Psoas muscle (tissue), 8 donors: ENCODE measurements around the gene COMP. TPM values are rescaled to one million over a fixed set of nuclear protein-coding genes. Genes with fewer than 3 reads are reported as not detected.

Source experiments
- ATAC-seq, 4 donors: fragments of 200-7000 bp; cut with Tn5 transposase; one replicate each; pipeline ENCODE4 v1.9.1; 2020; ENCODE audit warnings: moderate library complexity in 3 of 4, mild to moderate bottlenecking in 2 of 4
- DNase-seq, 2 donors: peaks; one replicate each; pipeline ENCODE4 v3.0.0-alpha.2; 2020
- H3K27ac ChIP-seq: fragments of 200-600 bp; one replicate; pipeline ENCODE4 v1.8.0; 2022
- H3K27me3 ChIP-seq, 3 donors: fragments of 200-600 bp in 1 of 3; one replicate each; pipeline versions ENCODE4 v1.6.1 to v1.8.0; 2013 to 2022; ENCODE audit warnings: low read length in 2 of 3, mild to moderate bottlenecking in 2 of 3, moderate library complexity in 1 of 3; ENCODE audit not compliant: insufficient read depth in 3 of 3
- H3K36me3 ChIP-seq, 2 donors: fragments of 200-600 bp in 1 of 2; one replicate each; pipeline versions ENCODE4 v1.6.1 to v1.8.0; 2013 to 2022; ENCODE audit warnings: low read depth in 1 of 2, mild to moderate bottlenecking in 1 of 2, moderate library complexity in 1 of 2; ENCODE audit not compliant: insufficient read depth in 1 of 2
- H3K4me1 ChIP-seq: fragments of 200-600 bp; one replicate; pipeline ENCODE4 v1.8.0; 2022
- H3K4me3 ChIP-seq: fragments of 200-600 bp; one replicate; pipeline ENCODE4 v1.8.0; 2022; ENCODE audit warnings: mild to moderate bottlenecking
- H3K9me3 ChIP-seq: fragments of 200-600 bp; one replicate; pipeline ENCODE4 v1.8.0; 2022
- WGBS, 3 donors: extraction: QIAGEN DNeasy Blood & Tissue Kit; methylation state at CpG; one replicate each; pipeline versions ENCODE4 v1.1.6 to v1.1.7; 2013; 5-methylcytosine and 5-hydroxymethylcytosine counted together
- intact Hi-C, 2 donors: fragments of 100-400 bp; cut with DNase I; formaldehyde crosslinking; loops; one replicate each; pipeline versions ENCODE4 v1.11.0 to v1.14.2; 2022
- polyA plus RNA-seq, 3 donors: library from polyadenylated mRNA; stranded (reverse); fragments of 200-250 nt; gene quantifications; one replicate each; pipeline ENCODE4 v1.2.3, GENCODE V29; 2013
- total RNA-seq, 4 donors: library from RNA; stranded (reverse); fragmentation: NEBNext Ultra II Directional in 2 of 4; extraction: Animal tissue kit (Norgen Biotek cat#: 25700) in 2 of 4; gene quantifications; one replicate each; pipeline versions ENCODE4 v1.2.1 to v1.2.4, GENCODE V29; 2021 to 2023
- TF ChIP-seq, protein P1 (sequence below): fragments of 200-600 bp; IDR thresholded peaks from one replicate; pipeline ENCODE4 v1.8.0; 2022; ENCODE audit warnings: antibody characterized with exemption
- donor health status: healthy with polysubstance abuse.
- donor health status: DM: no; HTN: no; CAD: no; lungs with moderate emphysema.
- donor health status: Bipolar disorder and iron deficiency.
- donor health status: healthy.
- donor health status: DM: yes; HTN: yes; CAD: no.
- donor health status: DM: no; HTN: no; CAD: no.
- donor health status: DM: no; HTN: no; CAD: no.
- donor health status: DM: yes; HTN: yes; CAD: no.

The COMP gene
- total and polyA plus RNA-seq, 7 donors = 0.10 to 1.8 (median 0.84) TPM; not detected in 1

DNA sequence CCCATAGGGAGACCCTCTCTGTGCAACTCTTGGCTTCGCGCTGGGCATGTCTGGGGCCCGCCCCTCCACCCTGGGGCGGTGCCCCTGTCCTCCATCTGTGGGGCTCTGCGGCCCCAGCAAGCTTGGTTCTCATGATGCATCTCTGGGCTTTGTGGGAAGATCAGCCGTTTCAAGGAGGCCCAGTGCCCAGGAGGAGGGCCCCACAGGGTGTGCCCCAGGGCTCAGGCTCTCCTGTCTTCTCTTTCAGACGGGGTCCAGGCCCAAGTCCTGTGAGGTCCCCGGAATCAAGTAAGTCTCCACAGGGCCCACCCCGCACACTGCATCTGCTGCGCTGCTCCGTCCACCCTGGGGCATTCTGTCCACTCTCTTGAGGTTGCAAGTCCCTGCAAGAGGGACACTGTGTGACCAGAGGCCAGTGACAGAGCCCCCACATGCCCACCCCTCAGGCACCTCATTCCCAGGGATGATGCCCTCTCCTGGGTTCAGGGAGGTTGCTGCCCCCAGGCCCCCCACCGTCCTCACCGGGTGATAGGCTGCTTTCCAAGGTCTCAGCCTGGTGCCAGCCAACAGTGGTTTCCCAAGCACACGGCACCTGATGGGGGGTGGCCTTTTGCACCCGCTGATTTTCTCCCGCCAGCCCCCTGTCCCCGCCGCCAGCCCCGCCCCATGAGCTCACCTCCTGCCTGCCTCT, 31.7 kb downstream of the COMP start:
- H3K36me3 ChIP-seq = peaks cover 0 to 8% of the 10 kb centered on the region in 2 donors
- H3K4me1 ChIP-seq = peaks cover 28% of the 10 kb centered on the region
- no peaks in the 10 kb centered on the region for H3K27me3 ChIP-seq
- DNase-seq (no peak), ATAC-seq (no peak)
- no peak overlapping the region for H3K27ac ChIP-seq
- 87 to 91% (median 89%) methylated on average over 19 of the region's 19 CpGs for WGBS, 3 donors
- TF ChIP-seq, protein P1, sequence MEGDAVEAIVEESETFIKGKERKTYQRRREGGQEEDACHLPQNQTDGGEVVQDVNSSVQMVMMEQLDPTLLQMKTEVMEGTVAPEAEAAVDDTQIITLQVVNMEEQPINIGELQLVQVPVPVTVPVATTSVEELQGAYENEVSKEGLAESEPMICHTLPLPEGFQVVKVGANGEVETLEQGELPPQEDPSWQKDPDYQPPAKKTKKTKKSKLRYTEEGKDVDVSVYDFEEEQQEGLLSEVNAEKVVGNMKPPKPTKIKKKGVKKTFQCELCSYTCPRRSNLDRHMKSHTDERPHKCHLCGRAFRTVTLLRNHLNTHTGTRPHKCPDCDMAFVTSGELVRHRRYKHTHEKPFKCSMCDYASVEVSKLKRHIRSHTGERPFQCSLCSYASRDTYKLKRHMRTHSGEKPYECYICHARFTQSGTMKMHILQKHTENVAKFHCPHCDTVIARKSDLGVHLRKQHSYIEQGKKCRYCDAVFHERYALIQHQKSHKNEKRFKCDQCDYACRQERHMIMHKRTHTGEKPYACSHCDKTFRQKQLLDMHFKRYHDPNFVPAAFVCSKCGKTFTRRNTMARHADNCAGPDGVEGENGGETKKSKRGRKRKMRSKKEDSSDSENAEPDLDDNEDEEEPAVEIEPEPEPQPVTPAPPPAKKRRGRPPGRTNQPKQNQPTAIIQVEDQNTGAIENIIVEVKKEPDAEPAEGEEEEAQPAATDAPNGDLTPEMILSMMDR = no peak
- intact Hi-C loops = no loop called here
- H3K4me3 ChIP-seq = no peak overlapping the region
- H3K9me3 ChIP-seq = no peaks in the 10 kb centered on the region

- no peak overlapping the region for H3K4me3 ChIP-seq
- H3K27me3 ChIP-seq = no peaks in the 10 kb centered on the region
- DNase-seq = no peak
- 88 to 93% (median 91%) methylated on average over 16 of the region's 16 CpGs for WGBS, 3 donors
- peaks cover 2% of the 10 kb centered on the region for H3K4me1 ChIP-seq
- TF ChIP-seq, protein P1 = no peak
- H3K27ac ChIP-seq = no peak overlapping the region
- no peaks in the 10 kb centered on the region for H3K9me3 ChIP-seq
- no peak for ATAC-seq
- peaks cover 0 to 24% of the 10 kb centered on the region in 2 donors for H3K36me3 ChIP-seq
- intact Hi-C loops = no loop called here
These were observed 34.2 kb downstream of the COMP start for GRCh38 chr19:18756896-18757295.

GRCh38 chr19:18754501-18754900, 36.6 kb downstream of the COMP start:
- DNase-seq (no peak), ATAC-seq (no peak)
- no peak overlapping the region for H3K27ac ChIP-seq
- no peaks in the 10 kb centered on the region for H3K27me3 ChIP-seq
- TF ChIP-seq, protein P1 = no peak
- peaks cover 0 to 43% of the 10 kb centered on the region in 2 donors for H3K36me3 ChIP-seq
- no peaks in the 10 kb centered on the region for H3K9me3 ChIP-seq
- intact Hi-C loops = no loop called here
- no peaks in the 10 kb centered on the region for H3K4me1 ChIP-seq
- no peak overlapping the region for H3K4me3 ChIP-seq
- 84 to 86% (median 85%) methylated on average over 4 of the region's 4 CpGs for WGBS, 3 donors

GRCh38 chr19:18751571-18751970, 39.5 kb downstream of the COMP start:
- Histone ChIP-seq H3K36me3 (peaks cover 0 to 39% of the 10 kb centered on the region in 2 donors), H3K4me3 (no peak overlapping the region), H3K27ac (no peak overlapping the region), H3K4me1 (no peaks in the 10 kb centered on the region), H3K9me3 (no peaks in the 10 kb centered on the region), H3K27me3 (no peaks in the 10 kb centered on the region)
- DNase-seq = no peak
- no peak for ATAC-seq
- TF ChIP-seq, protein P1 = no peak
- intact Hi-C loops = no loop called here
- WGBS, 3 donors = 95% methylated on average over 10 of the region's 10 CpGs
